HepG2 (cell line): Measurements from ENCODE around the gene ENTPD5. TPM values are rescaled to one million over a fixed set of nuclear protein-coding genes. Genes with fewer than 3 reads are reported as not detected.

ENCODE experiments used
- GLI4 ChIP-seq: sonication (generic); formaldehyde crosslinking; IDR thresholded peaks from 2 replicates; pipeline ENCODE4 v1.5.1; 2020; ENCODE audit warnings: missing genetic modification reagents, mild to moderate bottlenecking, moderate library complexity, borderline replicate concordance
- HMGXB3 ChIP-seq: sonication (generic); formaldehyde crosslinking; IDR thresholded peaks from 2 replicates; pipeline ENCODE4 v1.4.0; 2020; ENCODE audit warnings: missing genetic modification reagents, borderline replicate concordance
- IKZF4 ChIP-seq: sonication (generic); formaldehyde crosslinking; IDR thresholded peaks from 2 replicates; pipeline ENCODE4 v1.5.1; 2020; ENCODE audit warnings: borderline replicate concordance, mild to moderate bottlenecking, low read depth, missing genetic modification reagents; ENCODE audit errors: not compliant biosample characterization
- MBD4 ChIP-seq: IDR thresholded peaks from 2 replicates; pipeline ENCODE4 v1.6.1; 2012; ENCODE audit warnings: low read length, inconsistent platforms, borderline replicate concordance
- PBX3 ChIP-seq: sonication (generic); formaldehyde crosslinking; IDR thresholded peaks from 2 replicates; pipeline ENCODE4 v1.8.1; 2023; ENCODE audit warnings: missing genetic modification reagents, inconsistent platforms, borderline replicate concordance
- RFX5 ChIP-seq: IDR thresholded peaks from 2 replicates; pipeline ENCODE4 v1.6.1; 2011; ENCODE audit warnings: low read depth, low read length, improper control_type of control experiment
- SPEN ChIP-seq: sonication (generic); formaldehyde crosslinking; IDR thresholded peaks from 2 replicates; pipeline ENCODE4 v1.5.1; 2020; ENCODE audit warnings: low read depth, mild to moderate bottlenecking, missing genetic modification reagents
- ZNF180 ChIP-seq: sonication (generic); formaldehyde crosslinking; IDR thresholded peaks from 2 replicates; pipeline ENCODE4 v1.4.0; 2020; ENCODE audit warnings: low read depth, missing genetic modification reagents, borderline replicate concordance
- ZNF3 ChIP-seq: IDR thresholded peaks from 2 replicates; pipeline ENCODE4 v1.7.0; 2017; ENCODE audit warnings: inconsistent platforms
- ZNF350 ChIP-seq: sonication (generic); formaldehyde crosslinking; IDR thresholded peaks from 2 replicates; pipeline ENCODE4 v1.4.0; 2020; ENCODE audit warnings: mild to moderate bottlenecking, low read depth, missing genetic modification reagents, borderline replicate concordance
- ZNF543 ChIP-seq: sonication (generic); formaldehyde crosslinking; IDR thresholded peaks from 2 replicates; pipeline ENCODE4 v1.4.0; 2020; ENCODE audit warnings: mild to moderate bottlenecking, missing genetic modification reagents
- ZNF615 ChIP-seq: sonication (generic); formaldehyde crosslinking; IDR thresholded peaks from 2 replicates; pipeline ENCODE4 v1.5.0; 2020; ENCODE audit warnings: mild to moderate bottlenecking, missing genetic modification reagents, borderline replicate concordance
- ZNF619 ChIP-seq: sonication (generic); formaldehyde crosslinking; IDR thresholded peaks from 2 replicates; pipeline ENCODE4 v1.4.0; 2020; ENCODE audit warnings: mild to moderate bottlenecking, missing genetic modification reagents
- ZNF660 ChIP-seq: sonication (generic); formaldehyde crosslinking; IDR thresholded peaks from 2 replicates; pipeline ENCODE4 v1.5.1; 2020; ENCODE audit warnings: mild to moderate bottlenecking, low read depth, missing genetic modification reagents, borderline replicate concordance
- ZNF775 ChIP-seq: sonication (generic); formaldehyde crosslinking; IDR thresholded peaks from 2 replicates; pipeline ENCODE4 v1.4.0; 2020; ENCODE audit warnings: missing genetic modification reagents, mild to moderate bottlenecking, moderate library complexity, borderline replicate concordance
- ZNF780A ChIP-seq: sonication (generic); formaldehyde crosslinking; IDR thresholded peaks from 2 replicates; pipeline ENCODE4 v1.8.0; 2022; ENCODE audit warnings: mild to moderate bottlenecking, missing genetic modification reagents, moderate library complexity
- polyA plus RNA-seq, 8 experiments: library from polyadenylated mRNA; depleted of rRNA in 3 of 8; stranded (reverse) in 7 of 8; unstranded in 1 of 8; fragments of >200 nt; fragmentation: Illumina TruSeq in 4 of 8; extraction: Trizol in 4 of 8; gene quantifications; 2 replicates each; pipeline versions ENCODE4 v1.2.1 to v1.2.3, GENCODE V29; 2011 to 2016; ENCODE audit warnings: low read depth in 4 of 8, missing spikeins in 1 of 8, mixed read lengths in 1 of 8; ENCODE audit not compliant: insufficient read depth in 1 of 8
- total RNA-seq, 5 experiments: library from RNA; depleted of rRNA; stranded (reverse); fragments of >200 nt; fragmentation: Illumina TruSeq; extraction: Trizol; gene quantifications; 2 replicates each; pipeline ENCODE4 v1.2.3, GENCODE V29; 2016; ENCODE audit warnings: low read depth in 1 of 5
- TF ChIP-seq, protein P1 (sequence below): fragments of 450-650 bp; IDR thresholded peaks from 2 replicates; pipeline ENCODE4 v1.6.1; 2017; ENCODE audit warnings: mild to moderate bottlenecking
- TF ChIP-seq, protein P2 (sequence below): sonication (generic); formaldehyde crosslinking; IDR thresholded peaks from 2 replicates; pipeline ENCODE4 v1.4.0; 2020; ENCODE audit warnings: missing genetic modification reagents

The ENTPD5 gene
- total and polyA plus RNA-seq, 2 of the 13 experiments (the other 11 are each of a cell fraction or from before 2014, with no cell fraction given) = 33.8 to 43.3 TPM

GRCh38 chr14:73949752-73950734 lies 69.0 kb downstream of the ENTPD5 start, which contains the start of the genes COQ6 and FAM161B (continued):
- TF ChIP-seq, protein P1, sequence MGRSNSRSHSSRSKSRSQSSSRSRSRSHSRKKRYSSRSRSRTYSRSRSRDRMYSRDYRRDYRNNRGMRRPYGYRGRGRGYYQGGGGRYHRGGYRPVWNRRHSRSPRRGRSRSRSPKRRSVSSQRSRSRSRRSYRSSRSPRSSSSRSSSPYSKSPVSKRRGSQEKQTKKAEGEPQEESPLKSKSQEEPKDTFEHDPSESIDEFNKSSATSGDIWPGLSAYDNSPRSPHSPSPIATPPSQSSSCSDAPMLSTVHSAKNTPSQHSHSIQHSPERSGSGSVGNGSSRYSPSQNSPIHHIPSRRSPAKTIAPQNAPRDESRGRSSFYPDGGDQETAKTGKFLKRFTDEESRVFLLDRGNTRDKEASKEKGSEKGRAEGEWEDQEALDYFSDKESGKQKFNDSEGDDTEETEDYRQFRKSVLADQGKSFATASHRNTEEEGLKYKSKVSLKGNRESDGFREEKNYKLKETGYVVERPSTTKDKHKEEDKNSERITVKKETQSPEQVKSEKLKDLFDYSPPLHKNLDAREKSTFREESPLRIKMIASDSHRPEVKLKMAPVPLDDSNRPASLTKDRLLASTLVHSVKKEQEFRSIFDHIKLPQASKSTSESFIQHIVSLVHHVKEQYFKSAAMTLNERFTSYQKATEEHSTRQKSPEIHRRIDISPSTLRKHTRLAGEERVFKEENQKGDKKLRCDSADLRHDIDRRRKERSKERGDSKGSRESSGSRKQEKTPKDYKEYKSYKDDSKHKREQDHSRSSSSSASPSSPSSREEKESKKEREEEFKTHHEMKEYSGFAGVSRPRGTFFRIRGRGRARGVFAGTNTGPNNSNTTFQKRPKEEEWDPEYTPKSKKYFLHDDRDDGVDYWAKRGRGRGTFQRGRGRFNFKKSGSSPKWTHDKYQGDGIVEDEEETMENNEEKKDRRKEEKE = no peak
- TF ChIP-seq ZNF619 (CRISPR knock-in tag) (peak; percentile 25; the same call in 1 of the 2 replicates), MBD4 (no peak), HMGXB3 (CRISPR knock-in tag) (0 out of 2 replicates have a peak, but pooled peaks have one; percentile 61), ZNF775 (CRISPR knock-in tag) (no peak), ZNF350 (CRISPR knock-in tag) (peak; percentile 89; the same call in 1 of the 2 replicates), ZNF780A (CRISPR knock-in tag) (no peak), ZNF660 (no peak), SPEN (peak; percentile 85), ZNF3 (no peak), ZNF543 (CRISPR knock-in tag) (0 out of 2 replicates have a peak, but pooled peaks have one; percentile 38), IKZF4 (CRISPR knock-in tag) (no peak), ZNF180 (0 out of 2 replicates have a peak, but pooled peaks have one; percentile 58), PBX3 (CRISPR knock-in tag) (no peak; the same call in 1 of the 2 replicates), ZNF615 (0 out of 2 replicates have a peak, but pooled peaks have one; percentile 21), GLI4 (CRISPR knock-in tag) (no peak), RFX5 (no peak)
- TF ChIP-seq, protein P2, sequence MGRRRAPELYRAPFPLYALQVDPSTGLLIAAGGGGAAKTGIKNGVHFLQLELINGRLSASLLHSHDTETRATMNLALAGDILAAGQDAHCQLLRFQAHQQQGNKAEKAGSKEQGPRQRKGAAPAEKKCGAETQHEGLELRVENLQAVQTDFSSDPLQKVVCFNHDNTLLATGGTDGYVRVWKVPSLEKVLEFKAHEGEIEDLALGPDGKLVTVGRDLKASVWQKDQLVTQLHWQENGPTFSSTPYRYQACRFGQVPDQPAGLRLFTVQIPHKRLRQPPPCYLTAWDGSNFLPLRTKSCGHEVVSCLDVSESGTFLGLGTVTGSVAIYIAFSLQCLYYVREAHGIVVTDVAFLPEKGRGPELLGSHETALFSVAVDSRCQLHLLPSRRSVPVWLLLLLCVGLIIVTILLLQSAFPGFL (CRISPR knock-in tag) = no peak
